Measurements from ENCODE around the gene CNMD. TPM values are rescaled to one million over a fixed set of nuclear protein-coding genes. Genes with fewer than 3 reads are reported as not detected.
"Not testable (repeated sequence)": the region's sequence is repeated elsewhere in the genome, so short reads cannot be mapped to it uniquely, and the experiment has no call there.

CNMD gene
- total RNA-seq, 1 experiment from 2014 or later, result not detected

DNA sequence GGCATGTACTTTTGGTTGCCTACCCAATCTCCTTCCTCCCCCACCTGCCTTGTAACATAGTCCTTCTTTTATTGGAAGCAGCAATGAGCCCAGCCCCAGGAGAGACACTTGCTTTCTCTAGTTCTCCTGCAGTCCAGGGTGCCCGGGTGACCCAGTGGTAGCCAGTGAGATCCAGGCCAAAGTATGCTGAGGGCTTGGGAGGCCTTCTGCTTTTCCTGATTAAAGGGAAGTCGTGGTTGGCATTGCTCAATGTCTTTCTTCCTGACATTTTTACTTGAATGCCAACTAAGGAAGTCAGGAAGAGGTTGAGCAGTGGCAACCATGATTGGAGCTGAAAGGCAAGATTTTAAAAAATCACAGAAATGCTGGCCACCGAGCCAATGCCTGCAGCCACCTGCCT lies 25.7 kb downstream of the CNMD start:
- CTCF ChIA-PET, result interaction anchor here (0.7 kb wide), 1 partner anchor 24 kb away, joined by 3 read pairs; no protein-coding TSS in a partner anchor
- no TSS peak for BruUV-seq (replicated peaks)
- TF ChIP-seq, protein P1, sequence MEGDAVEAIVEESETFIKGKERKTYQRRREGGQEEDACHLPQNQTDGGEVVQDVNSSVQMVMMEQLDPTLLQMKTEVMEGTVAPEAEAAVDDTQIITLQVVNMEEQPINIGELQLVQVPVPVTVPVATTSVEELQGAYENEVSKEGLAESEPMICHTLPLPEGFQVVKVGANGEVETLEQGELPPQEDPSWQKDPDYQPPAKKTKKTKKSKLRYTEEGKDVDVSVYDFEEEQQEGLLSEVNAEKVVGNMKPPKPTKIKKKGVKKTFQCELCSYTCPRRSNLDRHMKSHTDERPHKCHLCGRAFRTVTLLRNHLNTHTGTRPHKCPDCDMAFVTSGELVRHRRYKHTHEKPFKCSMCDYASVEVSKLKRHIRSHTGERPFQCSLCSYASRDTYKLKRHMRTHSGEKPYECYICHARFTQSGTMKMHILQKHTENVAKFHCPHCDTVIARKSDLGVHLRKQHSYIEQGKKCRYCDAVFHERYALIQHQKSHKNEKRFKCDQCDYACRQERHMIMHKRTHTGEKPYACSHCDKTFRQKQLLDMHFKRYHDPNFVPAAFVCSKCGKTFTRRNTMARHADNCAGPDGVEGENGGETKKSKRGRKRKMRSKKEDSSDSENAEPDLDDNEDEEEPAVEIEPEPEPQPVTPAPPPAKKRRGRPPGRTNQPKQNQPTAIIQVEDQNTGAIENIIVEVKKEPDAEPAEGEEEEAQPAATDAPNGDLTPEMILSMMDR (IDR thresholded peaks at IDR 0.05; ENCODE audit: unreplicated experiment), result no peak
- Mint-ChIP-seq H3K27ac (ENCODE audit: unreplicated experiment) (no peak overlapping the region), H3K9me3 (ENCODE audit: low read depth, unreplicated experiment) (peaks cover 2% of the 10 kb centered on the region), H3K4me1 (ENCODE audit: low read depth, unreplicated experiment) (no peaks in the 10 kb centered on the region), H3K27me3 (ENCODE audit: unreplicated experiment) (no peaks in the 10 kb centered on the region), H3K4me3 (ENCODE audit: low read depth, unreplicated experiment) (no peak overlapping the region), H3K36me3 (ENCODE audit: insufficient read depth, unreplicated experiment) (no peaks in the 10 kb centered on the region)
- intact Hi-C loops (cut with micrococcal nuclease; ENCODE audit: unreplicated experiment), result loop anchor here (5.0 kb wide), 1 partner anchor 368 kb away; no protein-coding TSS in a partner anchor
- no peak for DNase-seq

DNA sequence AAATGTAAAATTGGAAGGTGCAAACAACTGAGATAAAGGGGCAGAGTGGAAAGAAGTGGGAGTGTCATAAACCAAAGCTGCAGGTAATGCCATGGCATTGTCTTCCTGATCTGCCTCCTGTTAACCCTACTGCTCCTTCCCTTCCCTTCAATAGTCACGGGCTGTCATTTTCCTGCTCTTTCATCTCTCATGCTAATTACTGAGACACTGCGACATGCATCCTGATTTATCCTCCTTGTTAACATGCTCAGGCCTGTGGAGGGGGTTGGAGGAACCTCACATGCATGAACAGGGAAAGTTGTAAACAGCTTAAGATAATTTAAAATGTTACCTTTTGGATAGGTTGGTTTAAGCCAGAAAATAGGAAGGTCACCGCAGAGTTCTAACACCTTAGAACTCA lies 27.2 kb downstream of the CNMD start:
- intact Hi-C loops (cut with micrococcal nuclease; ENCODE audit: unreplicated experiment), result loop anchor here (5.0 kb wide), 1 partner anchor 370 kb away; no protein-coding TSS in a partner anchor
- no TSS peak for BruUV-seq (replicated peaks)
- no peak overlapping the region for H3K4me3 Mint-ChIP-seq (ENCODE audit: low read depth, unreplicated experiment)
- CTCF ChIA-PET, result no interaction called here
- no peak for DNase-seq
- TF ChIP-seq, protein P1 (IDR thresholded peaks at IDR 0.05; ENCODE audit: unreplicated experiment), result no peak
- H3K27ac Mint-ChIP-seq (ENCODE audit: unreplicated experiment), result no peak overlapping the region
- no peaks in the 10 kb centered on the region for H3K36me3 Mint-ChIP-seq (ENCODE audit: insufficient read depth, unreplicated experiment)
- no peaks in the 10 kb centered on the region for H3K27me3 Mint-ChIP-seq (ENCODE audit: unreplicated experiment)
- no peaks in the 10 kb centered on the region for H3K9me3 Mint-ChIP-seq (ENCODE audit: low read depth, unreplicated experiment)
- no peaks in the 10 kb centered on the region for H3K4me1 Mint-ChIP-seq (ENCODE audit: low read depth, unreplicated experiment)

DNA sequence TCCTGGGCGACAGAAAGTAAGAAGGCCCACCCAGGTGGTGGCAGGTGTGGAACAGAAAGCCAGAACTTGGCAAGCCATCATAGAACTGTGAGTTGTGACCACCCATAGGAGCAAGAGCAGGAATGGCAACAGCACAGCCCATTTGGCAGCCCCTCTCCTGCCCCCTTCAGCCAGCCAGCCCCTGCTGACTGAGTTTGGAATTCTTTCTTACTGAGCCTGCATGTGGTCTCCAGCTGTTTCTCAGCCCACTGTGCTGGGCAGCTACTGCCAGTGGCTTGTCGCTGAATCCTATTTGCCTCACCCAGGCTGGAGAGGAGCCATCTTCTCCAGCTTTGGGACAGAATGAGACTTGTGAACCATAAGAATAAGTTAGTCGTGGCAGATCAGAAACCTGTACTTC lies 28.3 kb downstream of the CNMD start:
- no peak for DNase-seq
- Mint-ChIP-seq H3K9me3 (ENCODE audit: low read depth, unreplicated experiment) (no peaks in the 10 kb centered on the region), H3K4me1 (ENCODE audit: low read depth, unreplicated experiment) (no peaks in the 10 kb centered on the region), H3K36me3 (ENCODE audit: insufficient read depth, unreplicated experiment) (no peaks in the 10 kb centered on the region), H3K27me3 (ENCODE audit: unreplicated experiment) (no peaks in the 10 kb centered on the region), H3K4me3 (ENCODE audit: low read depth, unreplicated experiment) (no peak overlapping the region), H3K27ac (ENCODE audit: unreplicated experiment) (no peak overlapping the region)
- intact Hi-C loops (cut with micrococcal nuclease; ENCODE audit: unreplicated experiment), result loop anchor here (5.0 kb wide), 1 partner anchor 371 kb away; no protein-coding TSS in a partner anchor
- TF ChIP-seq, protein P1 (IDR thresholded peaks at IDR 0.05; ENCODE audit: unreplicated experiment), result no peak
- no TSS peak for BruUV-seq (replicated peaks)
- CTCF ChIA-PET, result no interaction called here

DNA sequence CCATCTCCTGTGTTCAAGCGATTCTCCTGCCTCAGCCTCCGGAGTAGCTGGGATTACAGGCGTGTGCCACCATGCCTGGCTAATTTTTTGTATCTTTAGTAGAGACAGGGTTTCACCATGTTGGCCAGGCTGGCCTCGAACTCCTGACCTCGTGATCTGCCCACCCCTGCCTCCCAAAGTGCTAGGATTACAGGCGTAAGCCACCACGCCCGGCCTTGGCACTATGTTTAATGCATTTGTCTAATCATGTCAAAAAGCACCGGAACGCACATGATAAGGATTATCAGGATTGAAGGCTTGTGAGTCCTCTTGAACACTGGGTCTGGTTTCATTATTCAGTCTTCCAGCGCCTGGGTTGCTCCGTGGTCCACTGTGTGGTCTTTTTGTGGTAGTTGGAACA lies 31.4 kb downstream of the CNMD start:
- H3K27me3 Mint-ChIP-seq (ENCODE audit: unreplicated experiment); CTCF ChIA-PET; BruUV-seq (replicated peaks): not testable (repeated sequence)

DNA sequence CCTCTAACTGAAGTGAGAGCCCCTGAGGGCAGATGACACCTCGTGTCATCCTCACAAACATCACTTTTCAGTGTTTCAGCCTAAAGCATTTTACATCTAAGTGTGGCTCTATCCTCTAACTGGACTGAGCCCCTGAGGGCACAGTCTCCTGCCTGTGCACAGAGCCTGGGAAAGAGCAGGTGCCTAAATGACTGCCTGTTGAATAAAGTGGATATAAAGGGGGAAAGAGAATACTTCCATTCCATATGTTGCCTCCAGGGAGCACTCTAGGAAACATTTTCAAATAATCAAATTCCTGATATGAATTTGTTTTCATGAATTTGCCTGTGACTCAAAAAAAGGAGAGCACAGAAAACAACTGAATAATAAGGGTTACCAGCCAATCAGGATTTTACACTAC lies 32.2 kb downstream of the CNMD start:
- no peak for DNase-seq
- H3K4me1 Mint-ChIP-seq (ENCODE audit: low read depth, unreplicated experiment), result no peaks in the 10 kb centered on the region
- H3K27ac Mint-ChIP-seq (ENCODE audit: unreplicated experiment), result no peak overlapping the region
- no TSS peak for BruUV-seq (replicated peaks)
- H3K4me3 Mint-ChIP-seq (ENCODE audit: low read depth, unreplicated experiment), result no peak overlapping the region
- no peaks in the 10 kb centered on the region for H3K27me3 Mint-ChIP-seq (ENCODE audit: unreplicated experiment)
- H3K36me3 Mint-ChIP-seq (ENCODE audit: insufficient read depth, unreplicated experiment), result no peaks in the 10 kb centered on the region
- TF ChIP-seq, protein P1 (IDR thresholded peaks at IDR 0.05; ENCODE audit: unreplicated experiment), result no peak
- intact Hi-C loops (cut with micrococcal nuclease; ENCODE audit: unreplicated experiment), result loop anchor here (10.0 kb wide), 1 partner anchor 257 kb away; no protein-coding TSS in a partner anchor
- H3K9me3 Mint-ChIP-seq (ENCODE audit: low read depth, unreplicated experiment), result no peaks in the 10 kb centered on the region
- CTCF ChIA-PET, result no interaction called here

More for the DNA sequence above, 31.4 kb downstream of the CNMD start:
- not testable (repeated sequence) for H3K36me3 Mint-ChIP-seq (ENCODE audit: insufficient read depth, unreplicated experiment); DNase-seq; H3K4me1 Mint-ChIP-seq (ENCODE audit: low read depth, unreplicated experiment); H3K4me3 Mint-ChIP-seq (ENCODE audit: low read depth, unreplicated experiment); H3K27ac Mint-ChIP-seq (ENCODE audit: unreplicated experiment); H3K9me3 Mint-ChIP-seq (ENCODE audit: low read depth, unreplicated experiment)
- intact Hi-C loops (cut with micrococcal nuclease; ENCODE audit: unreplicated experiment), result loop anchor here (10.0 kb wide), 1 partner anchor 257 kb away; no protein-coding TSS in a partner anchor

Data from Calu3 (cell line).